Measurements from ENCODE around the gene ESPNL.

GRCh38 chr2:238145851-238146250 is 45.7 kb downstream of the ESPNL start:
- no peak for TF ChIP-seq CTCF (IDR thresholded peaks at IDR 0.05; ENCODE audit: low read depth, low read length)
- no peak for TF ChIP-seq POLR2A (IDR thresholded peaks at IDR 0.05; ENCODE audit: extremely low read depth, insufficient read length)
